A673 (cell line): Measurements from ENCODE around the gene TACC2. TPM values are rescaled to one million over a fixed set of nuclear protein-coding genes. Genes with fewer than 3 reads are reported as not detected.

Source experiments
- BruUV-seq: library from RNA; stranded (reverse); fragments of 400-500 nt; replicated peaks from 2 replicates; lab custom pipeline; 2021; lab: Mats Ljungman, UMichigan
- CTCF ChIA-PET: fragments of 300-600 bp; sonication (Branson Sonifier 250); formaldehyde crosslinking; loops from one replicate; lab custom pipeline; 2022; ENCODE audit warnings: antibody characterized with exemption; lab: Charles Lee
- POLR2A ChIA-PET: fragments of 300-600 bp; sonication (Branson Sonifier 250); formaldehyde crosslinking; loops from one replicate; lab custom pipeline; 2022; ENCODE audit warnings: antibody characterized with exemption; ENCODE audit not compliant: low non-redundant PET; lab: Charles Lee
- DNase-seq: peaks from one replicate; pipeline ENCODE4 v3.0.0-alpha.2; 2015; ENCODE audit warnings: low spot score
- H3K27ac ChIP-seq: fragments of 200-600 bp; sonication (generic); 2 replicates; pipeline ENCODE4 v1.5.1; 2016; ENCODE audit warnings: mixed run types, low read depth, mild to moderate bottlenecking, mixed read lengths, antibody characterized with exemption, low read length; ENCODE audit not compliant: poor library complexity, severe bottlenecking
- H3K27me3 ChIP-seq: fragments of 200-600 bp; sonication (generic); replicated peaks from 2 replicates; pipeline ENCODE4 v1.6.1; 2017; ENCODE audit warnings: mixed run types, low read depth, mild to moderate bottlenecking, mixed read lengths, antibody characterized with exemption, low read length; ENCODE audit not compliant: insufficient read depth, poor library complexity
- H3K36me3 ChIP-seq: fragments of 200-600 bp; sonication (generic); 2 replicates; pipeline ENCODE4 v1.6.1; 2016; ENCODE audit warnings: mixed run types, mild to moderate bottlenecking, mixed read lengths, antibody characterized with exemption, low read length; ENCODE audit not compliant: insufficient read depth, poor library complexity, severe bottlenecking
- H3K4me1 ChIP-seq: fragments of 200-600 bp; sonication (generic); 2 replicates; pipeline ENCODE4 v1.6.1; 2017; ENCODE audit warnings: mixed run types, mild to moderate bottlenecking, mixed read lengths, antibody characterized with exemption, low read length; ENCODE audit not compliant: insufficient read depth, poor library complexity, severe bottlenecking
- H3K4me3 ChIP-seq: fragments of 200-600 bp; sonication (generic); 2 replicates; pipeline ENCODE4 v1.5.1; 2016; ENCODE audit warnings: low read depth, mixed run types, mild to moderate bottlenecking, mixed read lengths, low read length; ENCODE audit not compliant: poor library complexity, severe bottlenecking
- H3K9me3 ChIP-seq: fragments of 200-600 bp; sonication (generic); 2 replicates; pipeline ENCODE4 v1.6.1; 2016; ENCODE audit warnings: mixed run types, low read depth, mild to moderate bottlenecking, mixed read lengths, antibody characterized with exemption, low read length; ENCODE audit not compliant: poor library complexity, severe bottlenecking
- CTCF ChIP-seq: fragments of 300-800, 200-600 bp; sonication (generic); conservative IDR thresholded peaks from 2 replicates; pipeline ENCODE4 v1.5.1; 2017; ENCODE audit warnings: low read depth, mild to moderate bottlenecking, antibody characterized with exemption, low read length, moderate library complexity, mixed read lengths
- EZH2 ChIP-seq: fragments of 200-600 bp; sonication (generic); IDR thresholded peaks from 2 replicates; pipeline ENCODE4 v1.6.1; 2017; ENCODE audit warnings: borderline replicate concordance, low read depth, mild to moderate bottlenecking, mixed read lengths, antibody characterized with exemption, low read length; ENCODE audit not compliant: poor library complexity, severe bottlenecking
- intact Hi-C: fragments of 100-400 bp; cut with micrococcal nuclease; formaldehyde crosslinking; loops from one replicate; pipeline ENCODE4 v1.10.0; 2022; ENCODE audit not compliant: unreplicated experiment
- total RNA-seq: library from RNA; stranded (reverse); gene quantifications from 2 replicates; pipeline ENCODE4 v1.2.3, GENCODE V29; 2021

TACC2 gene
- total RNA-seq, 1 experiment from 2014 or later = 0.62 TPM

GRCh38 chr10:122165484-122166276, 176.7 kb downstream of the TACC2 start:
- Histone ChIP-seq H3K36me3 (no peaks in the 10 kb centered on the region), H3K4me1 (no peaks in the 10 kb centered on the region), H3K27ac (no peak overlapping the region), H3K9me3 (no peaks in the 10 kb centered on the region), H3K4me3 (no peak overlapping the region), H3K27me3 (peaks cover 82% of the 10 kb centered on the region)
- ChIA-PET POLR2A (no interaction called here), CTCF (no interaction called here)
- DNase-seq = no peak
- intact Hi-C loops = no loop called here
- TF ChIP-seq CTCF (no peak), EZH2 (peak; percentile 19)
- BruUV-seq = no TSS peak

- TF ChIP-seq EZH2 (no peak), CTCF (no peak)
- no peak overlapping the region for H3K4me3 ChIP-seq
- no TSS peak for BruUV-seq
- no peaks in the 10 kb centered on the region for H3K9me3 ChIP-seq
- DNase-seq = no peak
- peaks cover 61% of the 10 kb centered on the region for H3K27me3 ChIP-seq
- CTCF ChIA-PET = interaction anchor here (0.6 to 0.7 kb wide), 2 partner anchors 13 to 51 kb away, joined by 4 to 9 read pairs; no protein-coding TSS in a partner anchor
- no peaks in the 10 kb centered on the region for H3K4me1 ChIP-seq
- POLR2A ChIA-PET = no interaction called here
- H3K36me3 ChIP-seq = no peaks in the 10 kb centered on the region
- intact Hi-C loops = no loop called here
- H3K27ac ChIP-seq = no peak overlapping the region
Measured at GRCh38 chr10:122168101-122168500, 179.1 kb downstream of the TACC2 start.

- no peak for DNase-seq
- no peak for TF ChIP-seq CTCF
- no peak for TF ChIP-seq EZH2
- ChIA-PET CTCF (interaction anchor here (0.7 kb wide), 1 partner anchor 13 kb away, joined by 9 read pairs; no protein-coding TSS in a partner anchor), POLR2A (no interaction called here)
- H3K4me3 ChIP-seq = no peak overlapping the region
- intact Hi-C loops = no loop called here
- H3K9me3 ChIP-seq = no peaks in the 10 kb centered on the region
- H3K27ac ChIP-seq = no peak overlapping the region
- no peaks in the 10 kb centered on the region for H3K4me1 ChIP-seq
- no peaks in the 10 kb centered on the region for H3K36me3 ChIP-seq
- H3K27me3 ChIP-seq = peaks cover 58% of the 10 kb centered on the region
- BruUV-seq = no TSS peak
Measured at GRCh38 chr10:122168598-122169394, 179.8 kb downstream of the TACC2 start.
